VCaP (cell line): Measurements from ENCODE around the gene PDS5B.

Source experiments
- H3K27ac ChIP-seq: fragments of 450-650 bp; 2 replicates; pipeline ENCODE4 v1.5.1; 2017
- TF ChIP-seq, protein P1 (sequence below): fragments of 450-650 bp; conservative IDR thresholded peaks from 2 replicates; pipeline ENCODE4 v1.5.1; 2017; ENCODE audit warnings: mild to moderate bottlenecking, moderate library complexity

Gene PDS5B

DNA sequence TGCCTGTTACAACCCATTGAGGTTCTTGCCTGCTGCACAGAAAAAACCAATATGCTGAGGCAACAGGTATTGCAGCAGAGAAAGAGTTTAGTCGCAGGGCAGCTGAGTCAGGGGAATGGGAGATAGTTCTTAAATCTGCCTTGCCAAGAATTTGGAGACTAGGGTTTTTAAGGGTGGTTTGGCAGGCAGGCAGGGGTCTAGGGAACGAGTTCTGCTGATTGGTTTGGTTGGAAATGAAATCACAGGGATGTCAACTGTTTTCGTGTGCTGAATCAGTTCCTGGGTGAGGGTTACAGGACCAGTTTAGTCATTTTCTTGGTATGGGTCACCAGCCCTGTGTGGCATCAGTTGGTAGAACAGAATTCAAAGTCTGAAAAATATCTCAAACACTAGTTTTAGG lies 36.6 kb downstream of the PDS5B start:
- TF ChIP-seq, protein P1, sequence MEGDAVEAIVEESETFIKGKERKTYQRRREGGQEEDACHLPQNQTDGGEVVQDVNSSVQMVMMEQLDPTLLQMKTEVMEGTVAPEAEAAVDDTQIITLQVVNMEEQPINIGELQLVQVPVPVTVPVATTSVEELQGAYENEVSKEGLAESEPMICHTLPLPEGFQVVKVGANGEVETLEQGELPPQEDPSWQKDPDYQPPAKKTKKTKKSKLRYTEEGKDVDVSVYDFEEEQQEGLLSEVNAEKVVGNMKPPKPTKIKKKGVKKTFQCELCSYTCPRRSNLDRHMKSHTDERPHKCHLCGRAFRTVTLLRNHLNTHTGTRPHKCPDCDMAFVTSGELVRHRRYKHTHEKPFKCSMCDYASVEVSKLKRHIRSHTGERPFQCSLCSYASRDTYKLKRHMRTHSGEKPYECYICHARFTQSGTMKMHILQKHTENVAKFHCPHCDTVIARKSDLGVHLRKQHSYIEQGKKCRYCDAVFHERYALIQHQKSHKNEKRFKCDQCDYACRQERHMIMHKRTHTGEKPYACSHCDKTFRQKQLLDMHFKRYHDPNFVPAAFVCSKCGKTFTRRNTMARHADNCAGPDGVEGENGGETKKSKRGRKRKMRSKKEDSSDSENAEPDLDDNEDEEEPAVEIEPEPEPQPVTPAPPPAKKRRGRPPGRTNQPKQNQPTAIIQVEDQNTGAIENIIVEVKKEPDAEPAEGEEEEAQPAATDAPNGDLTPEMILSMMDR: no peak
- H3K27ac ChIP-seq: no peak overlapping the region

DNA sequence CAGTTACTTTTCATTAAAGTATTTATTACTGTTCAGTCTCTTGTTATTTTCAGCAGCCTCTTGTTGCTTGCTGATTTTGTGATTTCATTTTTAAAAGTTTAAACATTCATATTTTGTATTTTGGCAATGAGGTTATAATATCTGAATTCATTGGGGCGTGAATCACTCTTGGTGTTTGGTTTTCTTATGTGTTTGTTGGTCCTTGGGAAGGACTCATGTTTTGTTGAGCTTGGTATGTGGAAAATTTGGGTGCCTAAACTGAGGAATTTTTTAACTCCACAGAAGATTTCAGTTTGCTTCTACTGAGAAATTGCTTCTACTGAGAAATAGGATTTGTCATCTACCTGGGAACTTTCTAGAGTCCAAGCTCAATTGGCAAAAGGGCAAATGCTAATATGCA lies 38.2 kb downstream of the PDS5B start:
- H3K27ac ChIP-seq: no peak overlapping the region
- TF ChIP-seq, protein P1: no peak

DNA sequence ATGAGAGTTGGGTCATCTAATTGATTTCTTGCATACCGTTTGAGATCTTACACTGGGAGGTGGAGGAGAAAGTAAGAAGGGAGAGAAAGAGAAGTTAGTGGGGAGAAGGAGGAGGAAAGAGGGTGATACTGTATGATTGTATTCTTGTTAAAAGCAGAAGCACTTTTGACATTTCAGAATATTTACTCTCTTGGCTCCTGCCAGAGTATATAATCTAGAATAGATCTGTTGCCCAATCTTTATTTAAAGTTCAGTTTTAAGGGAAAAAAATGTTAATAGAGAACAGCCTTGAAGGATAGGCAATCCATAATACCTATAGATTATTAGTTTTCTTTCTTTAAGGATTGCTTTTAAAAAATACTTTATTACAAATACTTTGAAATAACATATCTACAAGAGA lies 41.5 kb downstream of the PDS5B start:
- TF ChIP-seq, protein P1: no peak
- H3K27ac ChIP-seq: no peak overlapping the region

DNA sequence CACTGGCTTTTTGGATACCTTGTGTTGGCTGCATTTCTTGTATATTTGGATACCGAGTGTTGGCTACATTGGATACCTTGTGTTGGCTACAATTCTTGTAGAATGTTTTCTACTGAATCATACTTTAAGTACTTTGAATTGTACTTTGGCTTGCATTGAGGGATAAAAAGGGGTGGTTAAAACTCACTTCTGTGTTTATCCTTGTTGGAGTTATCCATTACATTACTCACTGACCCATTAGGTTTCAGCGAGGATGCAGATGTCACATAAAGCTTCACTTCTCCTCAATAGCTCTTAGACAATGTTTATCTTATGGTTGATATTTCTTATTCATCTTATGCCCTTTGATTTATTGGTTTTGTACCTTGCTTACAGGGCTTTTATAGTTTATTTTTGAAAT lies 43.1 kb downstream of the PDS5B start:
- TF ChIP-seq, protein P1: no peak
- H3K27ac ChIP-seq: no peak overlapping the region

DNA sequence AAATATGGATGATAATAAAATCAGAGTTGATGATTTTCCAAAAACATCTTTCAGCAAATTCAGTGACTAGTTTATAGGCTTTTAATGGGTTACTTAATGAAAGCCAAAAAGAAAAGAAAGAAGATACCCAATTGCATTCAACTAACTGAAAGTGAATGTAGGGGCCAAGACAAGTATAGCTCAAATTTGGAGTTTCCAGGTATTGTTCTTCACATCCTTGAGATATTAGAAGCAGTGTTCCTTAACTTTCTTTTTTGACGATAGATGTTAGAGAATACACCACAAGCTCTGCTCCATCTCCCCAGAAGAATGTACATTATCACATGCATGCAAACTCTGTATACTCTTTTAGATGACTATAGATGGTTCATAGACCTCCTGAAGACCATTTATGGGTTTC lies 43.6 kb downstream of the PDS5B start:
- no peak overlapping the region for H3K27ac ChIP-seq
- TF ChIP-seq, protein P1: no peak

DNA sequence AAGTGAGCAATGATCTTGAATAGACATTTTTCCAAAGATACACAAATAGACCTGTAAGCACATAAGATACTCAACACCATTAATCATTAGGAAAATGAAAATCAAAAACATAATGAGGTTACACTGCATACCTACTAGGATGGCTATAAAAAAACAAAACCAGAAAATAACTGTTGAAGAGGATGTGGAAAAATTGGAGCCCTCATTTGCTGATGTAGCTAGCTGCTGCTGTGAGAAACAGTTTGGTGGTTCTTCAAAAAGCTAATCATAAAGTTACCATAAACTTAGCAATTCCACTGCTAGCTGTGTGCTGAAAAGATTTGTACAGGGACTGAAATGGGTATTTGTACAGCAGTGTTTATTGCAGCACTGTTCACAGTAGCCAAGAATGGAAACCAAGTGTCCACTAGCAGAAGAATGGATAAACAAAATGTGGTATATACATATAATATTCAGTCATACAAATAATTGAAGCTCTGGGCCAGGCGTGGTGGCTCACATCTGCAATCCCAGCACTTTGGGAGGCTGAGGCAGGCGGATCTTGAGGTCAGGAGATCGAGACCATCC lies 46.2 kb downstream of the PDS5B start:
- no peak overlapping the region for H3K27ac ChIP-seq
- TF ChIP-seq, protein P1: no peak

DNA sequence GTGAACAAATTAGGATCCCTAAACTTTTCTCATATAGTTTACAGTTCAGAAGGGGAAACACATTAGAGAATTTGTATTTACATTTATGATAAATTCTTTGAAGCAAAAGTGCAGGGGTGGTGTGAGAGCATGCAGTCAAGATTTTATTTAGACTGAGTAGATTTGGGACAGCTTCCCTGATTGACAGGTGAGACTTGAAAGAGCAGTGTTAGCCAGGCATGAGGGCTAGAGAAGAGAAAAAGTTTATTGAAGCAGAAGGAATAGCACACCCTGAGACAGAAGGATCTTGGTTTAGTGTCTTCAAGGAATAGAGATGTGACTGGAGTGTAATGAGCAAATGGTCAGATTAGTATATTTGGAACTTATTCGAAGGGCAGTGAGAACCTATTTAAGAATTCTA lies 50.5 kb downstream of the PDS5B start:
- TF ChIP-seq, protein P1: no peak
- no peak overlapping the region for H3K27ac ChIP-seq

DNA sequence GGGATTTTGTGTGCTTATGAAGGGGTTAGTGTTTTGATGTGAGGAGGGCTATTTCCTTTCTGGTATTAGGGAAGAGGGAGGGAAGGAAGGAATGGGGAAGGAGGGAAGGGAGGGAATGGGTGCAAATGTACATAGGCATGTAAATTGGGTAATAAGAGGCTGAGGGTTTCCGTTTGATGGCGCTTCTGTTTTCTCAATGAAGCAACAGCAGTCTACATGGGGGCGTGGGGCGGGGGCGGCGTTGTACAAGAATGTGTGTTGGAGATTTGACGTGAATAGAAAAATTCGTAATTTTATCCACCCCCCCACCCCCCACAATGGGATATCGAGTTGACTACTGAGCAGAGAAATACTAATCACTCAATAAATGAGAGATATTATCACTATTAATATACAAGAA lies 52.5 kb downstream of the PDS5B start:
- no peak overlapping the region for H3K27ac ChIP-seq
- TF ChIP-seq, protein P1: no peak
